Thyroid gland (tissue), 4 donors: ENCODE data around the gene PROCR. TPM values are rescaled to one million over a fixed set of nuclear protein-coding genes. Genes with fewer than 3 reads are reported as not detected.
"Not testable (repeated sequence)": the region's sequence is repeated elsewhere in the genome, so short reads cannot be mapped to it uniquely, and the experiment has no call there.

Experiments
- DNase-seq, 2 donors: peaks; one replicate each; pipeline ENCODE4 v3.0.0-alpha.2; 2019
- H3K27ac ChIP-seq, 3 donors: fragments of 200-600 bp; sonication (generic); 1 replicate in 2 of 3; 2 replicates in 1 of 3; pipeline ENCODE4 v1.5.1; 2016 to 2019; ENCODE audit warnings: mild to moderate bottlenecking in 1 of 3, moderate library complexity in 1 of 3
- H3K27me3 ChIP-seq: fragments of 200-600 bp; sonication (generic); one replicate; pipeline ENCODE4 v1.5.1; 2019
- H3K36me3 ChIP-seq, 2 donors: fragments of 200-600 bp; sonication (generic); one replicate each; pipeline ENCODE4 v1.5.1; 2016 to 2019
- H3K4me1 ChIP-seq, 2 donors: fragments of 200-600 bp; sonication (generic); one replicate each; pipeline ENCODE4 v1.5.1; 2017 to 2019
- H3K4me3 ChIP-seq, 3 donors: fragments of 200-600 bp; sonication (generic); replicated peaks in 1 of 3; 1 replicate in 2 of 3; 2 replicates in 1 of 3; pipeline ENCODE4 v1.5.1; 2016; ENCODE audit warnings: mild to moderate bottlenecking in 1 of 3
- H3K9me3 ChIP-seq: fragments of 200-600 bp; sonication (generic); one replicate; pipeline ENCODE4 v1.5.1; 2017
- CTCF ChIP-seq, 6 experiments: fragments of 200-600 bp in 3 of 6; fragments of 450-650 bp in 3 of 6; sonication (generic) in 3 of 6; IDR thresholded peaks; one replicate each; pipeline ENCODE4 v1.5.1; 2016 to 2019; ENCODE audit warnings: antibody characterized with exemption in 6 of 6, mild to moderate bottlenecking in 2 of 6, inconsistent platforms in 1 of 6, moderate library complexity in 1 of 6
- POLR2A ChIP-seq, 2 donors: fragments of 450-650 bp; IDR thresholded peaks; one replicate each; pipeline ENCODE4 v1.6.1; 2017; ENCODE audit warnings: antibody characterized with exemption in 2 of 2, mild to moderate bottlenecking in 2 of 2, moderate library complexity in 1 of 2
- WGBS, 2 donors: methylation state at CpG; one replicate each; pipeline ENCODE4 v1.1.5; 2017; 5-methylcytosine and 5-hydroxymethylcytosine counted together
- intact Hi-C: fragments of 100-400 bp; cut with DNase I; formaldehyde crosslinking; loops from one replicate; pipeline ENCODE4 v1.15.1; 2023
- total RNA-seq, 4 donors: library from RNA; depleted of rRNA; stranded (reverse); fragments of >200 nt; gene quantifications; one replicate each; pipeline ENCODE4 v1.2.3, GENCODE V29; 2016

Gene PROCR
- total RNA-seq, 4 donors from 2014 or later = 11.2 to 56.0 (median 37.9) TPM

- Histone ChIP-seq H3K4me3 (no peak overlapping the region), H3K9me3 (no peaks in the 10 kb centered on the region), H3K4me1 (peaks cover 6 to 21% of the 10 kb centered on the region in 2 donors), H3K27ac (peak overlapping the region in 1 of 3 donors; percentile 35), H3K27me3 (no peaks in the 10 kb centered on the region), H3K36me3 (peaks cover 21 to 25% of the 10 kb centered on the region in 2 donors)
- no peak for DNase-seq
- intact Hi-C loops = loop anchor here (5.0 kb wide), 2 partner anchors 63 to 123 kb away; no protein-coding TSS in a partner anchor
- TF ChIP-seq CTCF (IDR thresholded peaks at IDR 0.05) (no peak), POLR2A (IDR thresholded peaks at IDR 0.05) (no peak)
- 75 to 76% methylated on average over 7 of the region's 7 CpGs for WGBS, 2 donors
Measured at GRCh38 chr20:35144694-35145093, 27.2 kb upstream of the PROCR start.

GRCh38 chr20:35145141-35145564 lies 26.7 kb upstream of the PROCR start:
- H3K27ac ChIP-seq = peak overlapping the region in 2 of 3 donors; percentile 30 to 35
- WGBS, 2 donors = 45 to 50% methylated on average over 2 of the region's 2 CpGs

GRCh38 chr20:35146299-35146919 lies 25.5 kb upstream of the PROCR start:
- H3K4me3 ChIP-seq = peak overlapping the region; percentile 7 to 93 (median 59)
- H3K4me1 ChIP-seq = peaks cover 6 to 21% of the 10 kb centered on the region in 2 donors
- no peaks in the 10 kb centered on the region for H3K27me3 ChIP-seq
- peak; percentile 28 to 30 for DNase-seq
- 6 to 10% methylated on average over 16 to 21 of the region's 23 CpGs for WGBS, 2 donors
- H3K9me3 ChIP-seq = no peaks in the 10 kb centered on the region
- no peak for TF ChIP-seq CTCF (IDR thresholded peaks at IDR 0.05)
- no peak for TF ChIP-seq POLR2A (IDR thresholded peaks at IDR 0.05)
- H3K27ac ChIP-seq = peak overlapping the region; percentile 1 to 75 (median 74)
- intact Hi-C loops = loop anchor here (5.0 kb wide), 2 partner anchors 61 to 121 kb away; no protein-coding TSS in a partner anchor
- peaks cover 11 to 18% of the 10 kb centered on the region in 2 donors for H3K36me3 ChIP-seq

More at GRCh38 chr20:35145141-35145564, 26.7 kb upstream of the PROCR start:
- intact Hi-C loops = loop anchor here (5.0 kb wide), 2 partner anchors 62 to 122 kb away; no protein-coding TSS in a partner anchor
- TF ChIP-seq CTCF (IDR thresholded peaks at IDR 0.05) = peak in 4 of 6 experiments; percentile 33 to 92 (median 36)
- TF ChIP-seq POLR2A (IDR thresholded peaks at IDR 0.05) = no peak
- Histone ChIP-seq H3K27me3 (no peaks in the 10 kb centered on the region), H3K4me3 (no peak overlapping the region), H3K36me3 (peaks cover 19 to 24% of the 10 kb centered on the region in 2 donors), H3K4me1 (peaks cover 6 to 21% of the 10 kb centered on the region in 2 donors), H3K9me3 (no peaks in the 10 kb centered on the region)
- no peak for DNase-seq

- WGBS, 2 donors = 0 to 1% methylated on average over 30 to 42 of the region's 42 CpGs
Measured at GRCh38 chr20:35146920-35147574, 24.8 kb upstream of the PROCR start, which contains the start of gene EDEM2. TSS of gene EDEM2 (minus strand) at chr20:35147336. CDS start at chr20:35147258, 78 bp downstream.

GRCh38 chr20:35147575-35148071 lies 24.2 kb upstream of the PROCR start:
- 3 to 4% methylated on average over 19 of the region's 19 CpGs for WGBS, 2 donors
- H3K9me3 ChIP-seq, H3K36me3 ChIP-seq, H3K27me3 ChIP-seq: not testable (repeated sequence)
- Histone ChIP-seq H3K4me3 (peak overlapping the region in 2 of 3 donors; percentile 7 to 59), H3K27ac (peak overlapping the region in 2 of 3 donors; percentile 74 to 75), H3K4me1 (peaks cover 6 to 21% of the 10 kb centered on the region in 2 donors)
- intact Hi-C loops = loop anchor here (5.0 kb wide), 2 partner anchors 60 to 120 kb away; no protein-coding TSS in a partner anchor
- DNase-seq = peak; percentile 6 to 26

More at GRCh38 chr20:35146920-35147574, 24.8 kb upstream of the PROCR start, which contains the start of gene EDEM2:
- TF ChIP-seq CTCF (IDR thresholded peaks at IDR 0.05) (peak in 1 of 6 experiments; percentile 26), POLR2A (IDR thresholded peaks at IDR 0.05) (peak in 1 of 2 donors; percentile 55)
- Histone ChIP-seq H3K27me3 (no peaks in the 10 kb centered on the region), H3K27ac (peak within 1 kb of the TSS; percentile 1 to 75 (median 74)), H3K4me1 (peaks cover 6 to 21% of the 10 kb centered on the region in 2 donors), H3K9me3 (no peaks in the 10 kb centered on the region), H3K4me3 (peak within 1 kb of the TSS; percentile 7 to 93 (median 59)), H3K36me3 (peaks cover 5 to 15% of the 10 kb centered on the region in 2 donors)
- peak; percentile 92 to 93 for DNase-seq
- intact Hi-C loops = loop anchor here (5.0 kb wide), 2 partner anchors 60 to 120 kb away; no protein-coding TSS in a partner anchor
